GM12801 (cell line): ENCODE data around the gene ARHGAP23.

Experiments used
- TF ChIP-seq, protein P1 (sequence below): IDR thresholded peaks from one replicate; pipeline ENCODE4 v1.5.1; 2011; ENCODE audit warnings: control low read depth; ENCODE audit not compliant: insufficient read length; ENCODE audit errors: extremely low read depth

The ARHGAP23 gene

GRCh38 chr17:38440614-38441397 is 12.5 kb downstream of the ARHGAP23 start:
- TF ChIP-seq, protein P1, sequence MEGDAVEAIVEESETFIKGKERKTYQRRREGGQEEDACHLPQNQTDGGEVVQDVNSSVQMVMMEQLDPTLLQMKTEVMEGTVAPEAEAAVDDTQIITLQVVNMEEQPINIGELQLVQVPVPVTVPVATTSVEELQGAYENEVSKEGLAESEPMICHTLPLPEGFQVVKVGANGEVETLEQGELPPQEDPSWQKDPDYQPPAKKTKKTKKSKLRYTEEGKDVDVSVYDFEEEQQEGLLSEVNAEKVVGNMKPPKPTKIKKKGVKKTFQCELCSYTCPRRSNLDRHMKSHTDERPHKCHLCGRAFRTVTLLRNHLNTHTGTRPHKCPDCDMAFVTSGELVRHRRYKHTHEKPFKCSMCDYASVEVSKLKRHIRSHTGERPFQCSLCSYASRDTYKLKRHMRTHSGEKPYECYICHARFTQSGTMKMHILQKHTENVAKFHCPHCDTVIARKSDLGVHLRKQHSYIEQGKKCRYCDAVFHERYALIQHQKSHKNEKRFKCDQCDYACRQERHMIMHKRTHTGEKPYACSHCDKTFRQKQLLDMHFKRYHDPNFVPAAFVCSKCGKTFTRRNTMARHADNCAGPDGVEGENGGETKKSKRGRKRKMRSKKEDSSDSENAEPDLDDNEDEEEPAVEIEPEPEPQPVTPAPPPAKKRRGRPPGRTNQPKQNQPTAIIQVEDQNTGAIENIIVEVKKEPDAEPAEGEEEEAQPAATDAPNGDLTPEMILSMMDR: no peak

- TF ChIP-seq, protein P1: no peak
Observed at GRCh38 chr17:38441429-38442061, 13.3 kb downstream of the ARHGAP23 start.

DNA sequence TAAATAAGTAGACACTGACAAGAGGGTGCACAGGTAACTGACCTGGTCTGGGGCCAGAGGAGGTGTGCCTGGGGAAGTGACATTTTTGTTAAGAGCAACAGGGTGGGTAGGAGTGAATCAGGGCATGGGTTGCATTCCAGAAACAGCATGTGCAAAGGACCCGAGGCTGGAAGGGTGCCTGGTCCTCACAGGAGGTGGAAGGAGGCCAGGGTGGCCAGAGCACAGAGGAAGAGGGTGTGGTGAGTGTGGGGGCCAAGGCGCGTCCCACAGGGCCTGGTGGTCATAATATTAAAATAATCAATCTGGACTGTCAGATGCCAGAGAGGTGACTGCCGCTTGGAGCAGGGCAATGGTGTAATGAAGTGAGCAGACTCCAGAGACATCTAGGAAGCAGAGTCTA is 14.3 kb downstream of the ARHGAP23 start:
- TF ChIP-seq, protein P1: no peak

- TF ChIP-seq, protein P1: no peak
Observed at GRCh38 chr17:38443356-38444031, 15.2 kb downstream of the ARHGAP23 start.

GRCh38 chr17:38444151-38444550 is 15.9 kb downstream of the ARHGAP23 start:
- TF ChIP-seq, protein P1: no peak

DNA sequence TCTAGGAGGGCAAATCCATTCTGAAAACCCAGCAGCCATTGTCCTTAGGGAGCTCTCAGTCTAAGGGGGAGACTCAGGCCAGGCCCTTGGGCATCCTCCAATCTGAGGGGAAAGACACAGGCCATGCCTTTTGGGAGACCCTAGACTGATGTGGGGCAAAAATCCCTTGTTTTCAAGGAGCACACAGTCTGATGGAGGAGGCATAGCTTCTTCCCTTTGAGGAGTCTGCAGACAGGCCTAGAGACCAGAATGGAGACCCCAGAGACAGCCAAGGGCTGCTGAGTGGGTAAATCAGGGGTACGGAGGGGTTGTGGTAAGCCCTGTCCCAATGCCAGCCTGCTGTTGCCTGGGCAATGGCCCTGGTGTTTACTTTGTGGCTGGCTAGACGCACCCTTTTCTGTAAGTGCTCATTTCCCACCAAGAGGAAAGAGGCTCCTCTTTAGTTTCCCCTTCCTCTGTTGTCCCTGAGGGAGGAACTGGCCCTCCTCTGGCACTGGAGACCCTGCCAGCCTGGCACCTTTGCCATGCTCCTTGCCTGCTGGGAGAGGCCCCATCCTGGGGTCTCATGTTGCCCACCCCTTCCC is 19.3 kb downstream of the ARHGAP23 start:
- TF ChIP-seq, protein P1: no peak

- TF ChIP-seq, protein P1: no peak
Observed at GRCh38 chr17:38448208-38448771, 20.0 kb downstream of the ARHGAP23 start.
